CD1c-positive myeloid dendritic cell (primary cell): ENCODE data around the gene ZDHHC19.
"Not testable (repeated sequence)": the region's sequence is repeated elsewhere in the genome, so short reads cannot be mapped to it uniquely, and the experiment has no call there.

Experiments
- DNase-seq: peaks from one replicate; pipeline ENCODE4 v3.0.0-alpha.2; 2016; ENCODE audit errors: extremely low spot score

The ZDHHC19 gene

GRCh38 chr3:196178993-196179379, 32.2 kb downstream of the ZDHHC19 start:
- no peak for DNase-seq

GRCh38 chr3:196177967-196178366, 33.2 kb downstream of the ZDHHC19 start:
- no peak for DNase-seq

- no peak for DNase-seq
These were observed 33.6 kb downstream of the ZDHHC19 start for GRCh38 chr3:196177567-196177966.

- DNase-seq = peak; percentile 40
These were observed 35.5 kb downstream of the ZDHHC19 start for GRCh38 chr3:196175722-196176121.

- no peak for DNase-seq
These were observed 36.0 kb downstream of the ZDHHC19 start for GRCh38 chr3:196175116-196175625.

- DNase-seq = no peak
These were observed 36.5 kb downstream of the ZDHHC19 start for GRCh38 chr3:196174652-196175051.

- DNase-seq = not testable (repeated sequence)
These were observed 40.9 kb downstream of the ZDHHC19 start for GRCh38 chr3:196170296-196170695.

- DNase-seq = peak; percentile 88
These were observed 41.4 kb downstream of the ZDHHC19 start for GRCh38 chr3:196169836-196170240.

GRCh38 chr3:196168808-196169391, 42.3 kb downstream of the ZDHHC19 start:
- no peak for DNase-seq

GRCh38 chr3:196166741-196167140, 44.5 kb downstream of the ZDHHC19 start:
- DNase-seq = no peak

- DNase-seq = no peak
These were observed 45.4 kb downstream of the ZDHHC19 start for GRCh38 chr3:196165850-196166249.

- DNase-seq = not testable (repeated sequence)
These were observed 46.1 kb downstream of the ZDHHC19 start for GRCh38 chr3:196165006-196165575.

- DNase-seq = no peak
These were observed 46.6 kb downstream of the ZDHHC19 start for GRCh38 chr3:196164576-196164975.

GRCh38 chr3:196163666-196164493, 47.3 kb downstream of the ZDHHC19 start:
- DNase-seq = peak; percentile 69

- no peak for DNase-seq
These were observed 48.0 kb downstream of the ZDHHC19 start for GRCh38 chr3:196163212-196163611.

- no peak for DNase-seq
These were observed 48.5 kb downstream of the ZDHHC19 start for GRCh38 chr3:196162679-196163078.

GRCh38 chr3:196159952-196160804, 51.0 kb downstream of the ZDHHC19 start:
- DNase-seq = peak; percentile 71

- no peak for DNase-seq
These were observed 51.7 kb downstream of the ZDHHC19 start for GRCh38 chr3:196159526-196159925.

GRCh38 chr3:196156160-196156559, 55.0 kb downstream of the ZDHHC19 start:
- DNase-seq = no peak

GRCh38 chr3:196150481-196150880, 60.7 kb downstream of the ZDHHC19 start:
- DNase-seq = no peak

GRCh38 chr3:196149831-196150301, 61.3 kb downstream of the ZDHHC19 start:
- DNase-seq = peak; percentile 85

- DNase-seq = no peak
These were observed 61.8 kb downstream of the ZDHHC19 start for GRCh38 chr3:196149375-196149774.
